ENCODE results near the gene NPTN.

GRCh38 chr15:73658645-73659044, 25.5 kb upstream of the NPTN start:
- TF ChIP-seq CTCF (IDR thresholded peaks at IDR 0.05) (no peak), EP300 (IDR thresholded peaks at IDR 0.05) (no peak)
